ENCODE measurements around the gene COL8A1. TPM values are rescaled to one million over a fixed set of nuclear protein-coding genes. Genes with fewer than 3 reads are reported as not detected.
"Not testable (repeated sequence)": the region's sequence is repeated elsewhere in the genome, so short reads cannot be mapped to it uniquely, and the experiment has no call there.

Gene COL8A1
- total RNA-seq (2021) = 0.57 to 0.87 TPM (median 0.69 TPM) in 3 replicates
- percentile 35 among the genes with signal in this experiment for Bru-seq, nascent RNA
- long read RNA-seq, experiment 1, full-length matches to known transcripts = 1 of 4 reads
- long read RNA-seq, experiment 1, partial matches to known transcripts = 0 of 4 reads
- long read RNA-seq, experiment 1, other reads (novel, unspliced or antisense) = 3 of 4 reads
- long read RNA-seq, experiment 2, partial matches to known transcripts = 0 of 2 reads
- long read RNA-seq, experiment 2, other reads (novel, unspliced or antisense) = 2 of 2 reads
- long read RNA-seq, experiment 3, partial matches to known transcripts = 0 of 2 reads
- long read RNA-seq, experiment 3, other reads (novel, unspliced or antisense) = 2 of 2 reads

DNA sequence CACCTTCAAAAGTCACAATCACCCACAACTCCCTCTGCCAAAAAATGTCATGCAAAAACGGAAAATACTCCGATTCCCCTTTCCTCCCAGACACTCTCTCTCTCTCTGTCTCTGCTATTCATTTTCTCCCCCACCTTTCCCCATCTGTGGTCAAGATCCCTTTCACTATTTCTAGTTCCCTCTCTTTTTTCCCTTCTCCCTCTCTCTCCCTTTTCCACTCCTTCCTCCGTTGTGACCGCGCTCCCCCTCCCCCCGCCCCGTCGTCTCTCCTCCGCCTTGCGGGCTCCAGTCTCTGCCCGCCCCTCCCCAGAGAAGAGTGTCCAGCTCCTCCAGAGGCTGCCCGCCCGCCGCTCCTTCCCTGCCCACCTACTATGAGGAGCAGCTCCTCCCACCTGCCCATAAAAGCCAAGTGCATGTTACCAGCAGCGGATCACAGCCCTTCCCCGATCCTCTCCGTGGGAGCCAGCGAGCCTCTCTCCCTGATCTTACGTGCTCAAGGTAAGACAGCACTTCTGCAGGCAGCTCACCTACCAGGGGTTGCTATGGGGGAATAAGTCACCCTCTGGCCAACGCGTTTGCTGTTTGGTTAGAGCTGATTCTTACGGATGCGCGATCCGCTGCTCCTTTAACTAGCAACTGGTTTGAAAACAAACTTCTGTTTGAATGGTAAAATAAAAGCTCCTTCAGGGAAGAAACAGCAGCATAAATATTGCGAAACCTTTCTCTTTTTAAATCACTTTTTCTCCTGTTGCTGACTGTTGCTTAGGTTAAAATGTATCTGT lies at the start of gene COL8A1:
TSS of gene COL8A1 (plus strand) at position 428 of the 782 bp plus-strand sequence. CDS start 152,089 bp downstream, outside the sequence.
- ChIA-PET CTCF (interaction anchor here (0.8 to 2.8 kb wide), 10 partner anchors 7 to 523 kb away, joined by 3 to 17 read pairs (median 3); no protein-coding TSS in a partner anchor), POLR2A (interaction anchor here (0.6 to 1.6 kb wide), 2 partner anchors 21 to 312 kb away, joined by 3 read pairs; no protein-coding TSS in a partner anchor)
- Mint-ChIP-seq H3K36me3 (no peaks in the 10 kb centered on the region), H3K9me3 (no peaks in the 10 kb centered on the region), H3K27ac (no peak within 1 kb of the TSS), H3K4me1 (peaks cover 53% of the 10 kb centered on the region), H3K4me3 (peak within 1 kb of the TSS; percentile 85), H3K27me3 (ENCODE audit: low read depth) (peaks cover 52% of the 10 kb centered on the region)
- ATAC-seq (peak; percentile 68), DNase-seq (ENCODE audit: low spot score) (peak; percentile 75)
- TF ChIP-seq EMX1 (CRISPR knock-in tag; IDR thresholded peaks at IDR 0.05) = no peak
- TF ChIP-seq, protein P1, sequence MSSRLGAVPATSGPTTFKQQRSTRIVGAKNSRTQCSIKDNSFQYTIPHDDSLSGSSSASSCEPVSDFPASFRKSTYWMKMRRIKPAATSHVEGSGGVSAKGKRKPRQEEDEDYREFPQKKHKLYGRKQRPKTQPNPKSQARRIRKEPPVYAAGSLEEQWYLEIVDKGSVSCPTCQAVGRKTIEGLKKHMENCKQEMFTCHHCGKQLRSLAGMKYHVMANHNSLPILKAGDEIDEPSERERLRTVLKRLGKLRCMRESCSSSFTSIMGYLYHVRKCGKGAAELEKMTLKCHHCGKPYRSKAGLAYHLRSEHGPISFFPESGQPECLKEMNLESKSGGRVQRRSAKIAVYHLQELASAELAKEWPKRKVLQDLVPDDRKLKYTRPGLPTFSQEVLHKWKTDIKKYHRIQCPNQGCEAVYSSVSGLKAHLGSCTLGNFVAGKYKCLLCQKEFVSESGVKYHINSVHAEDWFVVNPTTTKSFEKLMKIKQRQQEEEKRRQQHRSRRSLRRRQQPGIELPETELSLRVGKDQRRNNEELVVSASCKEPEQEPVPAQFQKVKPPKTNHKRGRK (CRISPR knock-in tag; IDR thresholded peaks at IDR 0.05; ENCODE audit: borderline replicate concordance) = 0 out of 2 replicates have a peak, but pooled peaks have one; percentile 77
- TF ChIP-seq, protein P2, sequence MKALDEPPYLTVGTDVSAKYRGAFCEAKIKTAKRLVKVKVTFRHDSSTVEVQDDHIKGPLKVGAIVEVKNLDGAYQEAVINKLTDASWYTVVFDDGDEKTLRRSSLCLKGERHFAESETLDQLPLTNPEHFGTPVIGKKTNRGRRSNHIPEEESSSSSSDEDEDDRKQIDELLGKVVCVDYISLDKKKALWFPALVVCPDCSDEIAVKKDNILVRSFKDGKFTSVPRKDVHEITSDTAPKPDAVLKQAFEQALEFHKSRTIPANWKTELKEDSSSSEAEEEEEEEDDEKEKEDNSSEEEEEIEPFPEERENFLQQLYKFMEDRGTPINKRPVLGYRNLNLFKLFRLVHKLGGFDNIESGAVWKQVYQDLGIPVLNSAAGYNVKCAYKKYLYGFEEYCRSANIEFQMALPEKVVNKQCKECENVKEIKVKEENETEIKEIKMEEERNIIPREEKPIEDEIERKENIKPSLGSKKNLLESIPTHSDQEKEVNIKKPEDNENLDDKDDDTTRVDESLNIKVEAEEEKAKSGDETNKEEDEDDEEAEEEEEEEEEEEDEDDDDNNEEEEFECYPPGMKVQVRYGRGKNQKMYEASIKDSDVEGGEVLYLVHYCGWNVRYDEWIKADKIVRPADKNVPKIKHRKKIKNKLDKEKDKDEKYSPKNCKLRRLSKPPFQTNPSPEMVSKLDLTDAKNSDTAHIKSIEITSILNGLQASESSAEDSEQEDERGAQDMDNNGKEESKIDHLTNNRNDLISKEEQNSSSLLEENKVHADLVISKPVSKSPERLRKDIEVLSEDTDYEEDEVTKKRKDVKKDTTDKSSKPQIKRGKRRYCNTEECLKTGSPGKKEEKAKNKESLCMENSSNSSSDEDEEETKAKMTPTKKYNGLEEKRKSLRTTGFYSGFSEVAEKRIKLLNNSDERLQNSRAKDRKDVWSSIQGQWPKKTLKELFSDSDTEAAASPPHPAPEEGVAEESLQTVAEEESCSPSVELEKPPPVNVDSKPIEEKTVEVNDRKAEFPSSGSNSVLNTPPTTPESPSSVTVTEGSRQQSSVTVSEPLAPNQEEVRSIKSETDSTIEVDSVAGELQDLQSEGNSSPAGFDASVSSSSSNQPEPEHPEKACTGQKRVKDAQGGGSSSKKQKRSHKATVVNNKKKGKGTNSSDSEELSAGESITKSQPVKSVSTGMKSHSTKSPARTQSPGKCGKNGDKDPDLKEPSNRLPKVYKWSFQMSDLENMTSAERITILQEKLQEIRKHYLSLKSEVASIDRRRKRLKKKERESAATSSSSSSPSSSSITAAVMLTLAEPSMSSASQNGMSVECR (CRISPR knock-in tag; IDR thresholded peaks at IDR 0.05; ENCODE audit: borderline replicate concordance) = no peak
- TF ChIP-seq, protein P3, sequence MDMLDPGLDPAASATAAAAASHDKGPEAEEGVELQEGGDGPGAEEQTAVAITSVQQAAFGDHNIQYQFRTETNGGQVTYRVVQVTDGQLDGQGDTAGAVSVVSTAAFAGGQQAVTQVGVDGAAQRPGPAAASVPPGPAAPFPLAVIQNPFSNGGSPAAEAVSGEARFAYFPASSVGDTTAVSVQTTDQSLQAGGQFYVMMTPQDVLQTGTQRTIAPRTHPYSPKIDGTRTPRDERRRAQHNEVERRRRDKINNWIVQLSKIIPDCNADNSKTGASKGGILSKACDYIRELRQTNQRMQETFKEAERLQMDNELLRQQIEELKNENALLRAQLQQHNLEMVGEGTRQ (CRISPR knock-in tag; IDR thresholded peaks at IDR 0.05) = no peak
- no peak for TF ChIP-seq SOX15 (CRISPR knock-in tag; IDR thresholded peaks at IDR 0.05)
- TF ChIP-seq, protein P4, sequence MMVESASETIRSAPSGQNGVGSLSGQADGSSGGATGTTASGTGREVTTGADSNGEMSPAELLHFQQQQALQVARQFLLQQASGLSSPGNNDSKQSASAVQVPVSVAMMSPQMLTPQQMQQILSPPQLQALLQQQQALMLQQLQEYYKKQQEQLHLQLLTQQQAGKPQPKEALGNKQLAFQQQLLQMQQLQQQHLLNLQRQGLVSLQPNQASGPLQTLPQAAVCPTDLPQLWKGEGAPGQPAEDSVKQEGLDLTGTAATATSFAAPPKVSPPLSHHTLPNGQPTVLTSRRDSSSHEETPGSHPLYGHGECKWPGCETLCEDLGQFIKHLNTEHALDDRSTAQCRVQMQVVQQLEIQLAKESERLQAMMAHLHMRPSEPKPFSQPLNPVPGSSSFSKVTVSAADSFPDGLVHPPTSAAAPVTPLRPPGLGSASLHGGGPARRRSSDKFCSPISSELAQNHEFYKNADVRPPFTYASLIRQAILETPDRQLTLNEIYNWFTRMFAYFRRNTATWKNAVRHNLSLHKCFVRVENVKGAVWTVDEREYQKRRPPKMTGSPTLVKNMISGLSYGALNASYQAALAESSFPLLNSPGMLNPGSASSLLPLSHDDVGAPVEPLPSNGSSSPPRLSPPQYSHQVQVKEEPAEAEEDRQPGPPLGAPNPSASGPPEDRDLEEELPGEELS (CRISPR knock-in tag; IDR thresholded peaks at IDR 0.05) = no peak
- TF ChIP-seq TEAD1 (CRISPR knock-in tag; IDR thresholded peaks at IDR 0.05) = no peak
- no peak for TF ChIP-seq OVOL2 (CRISPR knock-in tag; IDR thresholded peaks at IDR 0.05; ENCODE audit: borderline replicate concordance)

DNA sequence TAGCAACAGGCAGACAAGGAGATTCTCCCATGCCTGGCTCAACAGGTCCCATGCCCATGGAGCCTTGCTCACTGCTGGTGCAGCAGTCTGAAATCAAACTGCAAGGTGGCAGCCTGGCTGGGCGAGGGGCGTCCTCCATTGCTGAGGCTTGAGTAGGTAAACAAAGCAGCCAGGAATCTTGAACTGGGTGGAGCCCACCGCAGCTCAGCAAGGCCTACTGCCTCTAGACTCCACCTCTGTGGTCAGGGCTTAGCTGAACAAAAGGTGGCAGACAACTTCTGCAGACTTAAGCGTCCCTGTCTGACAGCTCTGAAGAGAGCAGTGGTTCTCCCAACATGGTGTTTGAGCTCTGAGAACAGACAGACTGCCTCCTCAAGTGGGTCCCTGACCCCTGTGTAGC lies 49.2 kb upstream of the COL8A1 start:
- H3K4me3 Mint-ChIP-seq; ATAC-seq; H3K9me3 Mint-ChIP-seq; H3K36me3 Mint-ChIP-seq; H3K4me1 Mint-ChIP-seq; H3K27ac Mint-ChIP-seq; DNase-seq (ENCODE audit: low spot score); CTCF ChIA-PET; H3K27me3 Mint-ChIP-seq (ENCODE audit: low read depth): not testable (repeated sequence)
- POLR2A ChIA-PET = interaction anchor here (1.1 kb wide), 1 partner anchor 90 kb away, joined by 9 read pairs; no protein-coding TSS in a partner anchor

DNA sequence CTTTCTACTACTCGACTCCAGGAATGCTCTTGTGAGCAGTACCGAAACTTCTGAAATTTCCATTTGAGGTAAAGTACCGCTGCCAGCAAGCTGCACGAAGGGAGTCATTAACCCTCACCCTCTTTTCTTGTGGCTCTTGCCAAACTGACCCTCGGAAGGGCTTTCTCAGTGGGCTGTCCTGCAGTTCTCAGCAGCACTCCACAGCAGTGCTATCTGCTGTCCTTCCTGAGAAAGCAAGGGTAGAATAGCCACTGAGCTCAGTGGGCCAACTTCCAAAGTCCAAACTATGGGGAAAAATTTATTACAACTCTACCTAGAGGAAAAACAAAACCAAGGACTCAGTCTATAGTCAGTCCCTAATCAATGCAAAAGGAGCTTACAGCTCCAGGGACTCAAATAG lies 38.5 kb upstream of the COL8A1 start:
- Mint-ChIP-seq H3K4me1 (peaks cover 9% of the 10 kb centered on the region), H3K27me3 (ENCODE audit: low read depth) (no peaks in the 10 kb centered on the region), H3K4me3 (no peak overlapping the region), H3K9me3 (no peaks in the 10 kb centered on the region), H3K27ac (no peak overlapping the region), H3K36me3 (no peaks in the 10 kb centered on the region)
- TF ChIP-seq ETV6 (CRISPR knock-in tag; IDR thresholded peaks at IDR 0.05) = no peak
- TF ChIP-seq GTF2I (CRISPR knock-in tag; conservative IDR thresholded peaks at IDR 0.05) = no peak
- no peak for TF ChIP-seq TCF7 (CRISPR knock-in tag; IDR thresholded peaks at IDR 0.05; ENCODE audit: low read depth)
- no peak for TF ChIP-seq RORB (CRISPR knock-in tag; IDR thresholded peaks at IDR 0.05)
- TF ChIP-seq OVOL2 (CRISPR knock-in tag; IDR thresholded peaks at IDR 0.05; ENCODE audit: borderline replicate concordance) = no peak
- TF ChIP-seq NFE2L1 (CRISPR knock-in tag; IDR thresholded peaks at IDR 0.05) = no peak
- no peak for TF ChIP-seq NFYB (CRISPR knock-in tag; conservative IDR thresholded peaks at IDR 0.05; ENCODE audit: low read depth)
- TF ChIP-seq, protein P5, sequence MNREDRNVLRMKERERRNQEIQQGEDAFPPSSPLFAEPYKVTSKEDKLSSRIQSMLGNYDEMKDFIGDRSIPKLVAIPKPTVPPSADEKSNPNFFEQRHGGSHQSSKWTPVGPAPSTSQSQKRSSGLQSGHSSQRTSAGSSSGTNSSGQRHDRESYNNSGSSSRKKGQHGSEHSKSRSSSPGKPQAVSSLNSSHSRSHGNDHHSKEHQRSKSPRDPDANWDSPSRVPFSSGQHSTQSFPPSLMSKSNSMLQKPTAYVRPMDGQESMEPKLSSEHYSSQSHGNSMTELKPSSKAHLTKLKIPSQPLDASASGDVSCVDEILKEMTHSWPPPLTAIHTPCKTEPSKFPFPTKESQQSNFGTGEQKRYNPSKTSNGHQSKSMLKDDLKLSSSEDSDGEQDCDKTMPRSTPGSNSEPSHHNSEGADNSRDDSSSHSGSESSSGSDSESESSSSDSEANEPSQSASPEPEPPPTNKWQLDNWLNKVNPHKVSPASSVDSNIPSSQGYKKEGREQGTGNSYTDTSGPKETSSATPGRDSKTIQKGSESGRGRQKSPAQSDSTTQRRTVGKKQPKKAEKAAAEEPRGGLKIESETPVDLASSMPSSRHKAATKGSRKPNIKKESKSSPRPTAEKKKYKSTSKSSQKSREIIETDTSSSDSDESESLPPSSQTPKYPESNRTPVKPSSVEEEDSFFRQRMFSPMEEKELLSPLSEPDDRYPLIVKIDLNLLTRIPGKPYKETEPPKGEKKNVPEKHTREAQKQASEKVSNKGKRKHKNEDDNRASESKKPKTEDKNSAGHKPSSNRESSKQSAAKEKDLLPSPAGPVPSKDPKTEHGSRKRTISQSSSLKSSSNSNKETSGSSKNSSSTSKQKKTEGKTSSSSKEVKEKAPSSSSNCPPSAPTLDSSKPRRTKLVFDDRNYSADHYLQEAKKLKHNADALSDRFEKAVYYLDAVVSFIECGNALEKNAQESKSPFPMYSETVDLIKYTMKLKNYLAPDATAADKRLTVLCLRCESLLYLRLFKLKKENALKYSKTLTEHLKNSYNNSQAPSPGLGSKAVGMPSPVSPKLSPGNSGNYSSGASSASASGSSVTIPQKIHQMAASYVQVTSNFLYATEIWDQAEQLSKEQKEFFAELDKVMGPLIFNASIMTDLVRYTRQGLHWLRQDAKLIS (CRISPR knock-in tag; IDR thresholded peaks at IDR 0.05; ENCODE audit: borderline replicate concordance) = no peak
- no peak for TF ChIP-seq SOX15 (CRISPR knock-in tag; IDR thresholded peaks at IDR 0.05)
- POLR2A ChIA-PET = no interaction called here
- no peak for ATAC-seq
- DNase-seq (ENCODE audit: low spot score) = no peak
- CTCF ChIA-PET = no interaction called here

All from WTC11 (cell line).